ENCODE measurements around the gene NBAS.
"Not testable (repeated sequence)": the region's sequence is repeated elsewhere in the genome, so short reads cannot be mapped to it uniquely, and the experiment has no call there.

Gene NBAS

DNA sequence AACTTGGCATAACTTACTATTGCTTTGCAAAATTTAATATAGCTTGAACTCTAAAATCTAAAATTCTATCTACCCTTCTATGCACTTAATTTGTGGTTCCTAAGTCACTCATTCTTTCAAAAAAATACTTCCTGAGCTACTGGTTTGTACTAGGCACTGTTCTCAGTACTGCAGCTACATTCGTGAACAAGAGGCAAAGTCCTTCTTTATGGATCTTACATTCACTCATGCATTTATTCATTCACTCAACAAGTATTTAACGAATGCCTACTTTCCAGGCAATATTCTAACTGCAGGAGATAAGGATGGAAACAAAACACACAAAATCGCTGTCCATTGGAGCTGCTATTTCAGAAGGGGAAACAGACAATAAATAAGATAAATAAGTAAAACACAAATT, 104.8 kb downstream of the NBAS start:
- no peak for DNase-seq

DNA sequence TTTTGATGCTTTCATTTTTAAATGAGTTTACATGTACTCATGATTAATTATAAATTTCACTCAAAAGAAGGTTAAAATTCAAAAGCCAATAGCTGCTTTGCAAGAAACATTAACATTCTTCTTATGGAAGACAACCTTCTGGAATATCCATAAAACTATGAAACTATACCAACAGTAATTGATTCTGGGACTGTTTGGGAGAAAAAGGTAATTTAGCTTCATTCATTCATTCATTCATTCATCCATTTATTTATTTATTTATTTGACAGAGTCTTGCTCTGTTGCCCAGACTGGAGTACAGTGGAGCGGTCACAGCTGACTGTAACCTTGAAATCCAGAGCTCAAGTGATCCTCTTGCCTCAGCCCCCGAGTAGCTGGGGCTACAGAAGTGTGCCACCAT, 110.3 kb downstream of the NBAS start:
- no peak for DNase-seq

- DNase-seq, result no peak
Observed at GRCh38 chr2:15449556-15450236, 111.4 kb downstream of the NBAS start.

DNA sequence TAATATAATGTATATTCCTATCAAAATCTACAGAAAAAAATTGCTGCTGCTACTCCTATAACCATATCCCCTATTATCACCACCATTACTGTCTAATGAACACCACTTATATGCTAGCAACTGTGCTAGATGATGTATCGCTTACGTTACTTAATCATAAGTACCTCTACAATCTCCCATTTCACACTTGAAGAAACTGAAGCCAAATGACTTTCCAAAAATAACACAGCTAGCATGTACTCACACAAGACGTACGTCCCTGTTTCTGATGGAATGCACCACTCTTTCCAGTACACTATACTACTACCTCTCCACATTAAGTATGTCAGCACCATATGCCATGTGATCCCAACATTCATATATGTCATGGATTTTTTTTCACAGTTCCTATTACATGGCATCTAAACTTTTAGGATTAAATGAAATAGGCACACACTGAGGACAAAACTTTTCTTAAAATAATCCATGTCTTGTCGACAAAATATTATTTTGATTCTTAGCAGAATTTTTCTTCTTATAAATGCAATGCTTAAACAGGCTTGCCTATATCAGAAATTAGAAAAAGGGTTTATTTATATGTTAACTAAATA, 112.8 kb downstream of the NBAS start:
- no peak for DNase-seq

GRCh38 chr2:15447381-15447780, 113.8 kb downstream of the NBAS start:
- no peak for DNase-seq

DNA sequence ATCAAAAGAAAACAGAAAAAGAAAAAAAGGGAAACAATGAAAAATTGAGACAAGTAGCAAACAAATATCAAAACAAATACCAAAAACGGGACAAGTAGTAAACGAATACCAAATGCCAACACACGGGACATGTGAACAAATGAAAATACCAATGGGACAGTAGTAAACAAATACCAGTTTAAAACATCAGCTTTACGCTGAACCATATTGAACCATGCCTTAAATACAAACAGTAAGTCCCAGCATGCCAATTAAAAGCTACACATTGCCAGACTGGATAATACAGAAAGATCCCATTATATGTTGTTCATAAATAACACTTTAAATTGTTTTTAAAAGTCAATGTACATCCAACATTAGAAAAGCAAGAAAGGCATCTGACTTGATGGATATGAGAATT, 114.2 kb downstream of the NBAS start:
- no peak for DNase-seq

GRCh38 chr2:15445891-15446562, 115.1 kb downstream of the NBAS start:
- DNase-seq, result no peak

- not testable (repeated sequence) for DNase-seq
Observed at GRCh38 chr2:15439768-15440524, 121.2 kb downstream of the NBAS start.

GRCh38 chr2:15439366-15439765, 121.8 kb downstream of the NBAS start:
- not testable (repeated sequence) for DNase-seq

GRCh38 chr2:15436195-15436594, 124.9 kb downstream of the NBAS start:
- DNase-seq, result no peak

- no peak for DNase-seq
Observed at GRCh38 chr2:15435474-15435873, 125.7 kb downstream of the NBAS start.

DNA sequence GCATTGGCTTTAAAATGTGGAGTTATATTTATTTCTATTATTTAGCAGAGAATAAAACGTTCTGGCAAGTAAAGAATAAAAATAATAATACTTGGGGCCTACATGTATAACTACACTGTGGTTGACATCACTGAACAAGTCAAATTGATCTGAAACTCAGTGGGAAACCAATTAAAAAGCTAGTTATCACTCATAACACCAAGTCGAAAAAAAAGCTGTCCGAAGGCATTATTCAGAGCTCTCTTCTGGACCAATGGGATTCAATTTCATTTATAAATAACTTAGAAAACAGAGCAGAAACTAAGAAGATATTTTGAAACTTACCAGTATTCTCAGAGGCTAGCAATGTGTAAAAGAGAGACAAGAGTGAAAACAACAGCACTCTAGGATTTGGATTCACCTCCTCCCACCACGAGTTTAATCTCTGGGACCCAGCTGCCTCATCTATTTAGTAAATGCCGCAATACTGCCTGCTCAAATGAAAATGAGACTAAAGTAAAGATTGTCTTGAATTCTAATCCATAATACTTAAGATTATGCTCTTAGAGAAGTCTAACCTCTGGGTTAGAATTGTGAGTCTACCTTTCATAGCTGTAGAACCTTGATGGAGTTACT, 128.4 kb downstream of the NBAS start:
- no peak for DNase-seq

DNA sequence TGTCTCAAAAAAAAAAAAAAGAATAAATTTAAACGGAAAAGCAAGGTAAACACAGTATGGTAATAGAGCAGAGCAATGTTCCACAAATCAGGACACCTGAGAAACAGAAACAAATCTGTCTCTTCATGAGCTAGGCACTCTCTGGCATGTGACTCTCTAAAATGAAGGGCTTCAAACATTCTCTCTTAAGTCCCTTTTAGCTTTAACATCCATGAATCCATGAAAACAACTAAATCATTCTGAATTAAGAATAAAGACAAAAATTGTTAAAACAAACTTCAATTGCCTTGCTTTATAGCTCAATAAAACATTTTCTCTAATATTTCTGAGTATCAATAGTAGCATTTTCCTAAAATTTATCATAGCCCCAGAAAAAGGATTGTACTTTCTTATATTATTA, 132.1 kb downstream of the NBAS start:
- no peak for DNase-seq

- no peak for DNase-seq
Observed at GRCh38 chr2:15427987-15428386, 133.1 kb downstream of the NBAS start.

DNA sequence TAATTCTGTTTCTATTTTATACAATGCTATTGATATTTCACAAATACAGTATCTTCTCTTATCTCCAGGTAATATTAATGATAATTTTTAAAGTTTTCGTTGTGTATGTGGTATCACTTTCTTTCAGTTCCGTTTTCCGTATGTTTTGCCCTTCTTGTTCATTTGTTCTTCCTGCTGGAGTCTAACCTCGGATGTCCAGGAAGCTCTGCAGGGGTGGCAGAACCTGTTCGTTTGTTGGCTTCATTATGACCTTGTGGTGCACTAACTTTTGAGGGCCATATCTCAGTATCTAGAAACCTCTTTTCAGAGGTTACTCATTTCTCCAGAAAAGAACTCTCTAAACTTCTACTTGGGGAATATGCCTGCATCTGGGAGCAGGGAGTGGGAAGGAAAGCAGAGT, 134.5 kb downstream of the NBAS start:
- no peak for DNase-seq

DNA sequence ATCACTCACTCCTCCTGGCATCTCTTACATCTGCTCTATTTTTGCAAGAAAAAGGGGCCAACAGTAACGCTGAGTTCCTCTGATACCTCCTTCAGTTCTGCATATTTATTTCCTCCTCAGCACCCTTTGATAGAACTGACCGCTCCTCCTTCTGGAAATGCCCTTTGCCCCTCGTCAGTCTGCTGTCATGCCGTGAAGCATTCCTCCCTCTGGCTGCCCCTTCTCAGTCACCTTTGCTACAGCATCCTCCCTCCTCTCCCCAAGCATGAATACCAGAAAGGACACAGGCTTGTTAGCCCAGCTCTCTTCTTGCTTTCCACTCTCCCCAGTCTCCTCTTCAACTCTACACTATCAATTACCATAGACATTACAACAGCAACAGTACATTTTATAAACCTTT, 135.4 kb downstream of the NBAS start:
- DNase-seq, result no peak

- DNase-seq, result no peak
Observed at GRCh38 chr2:15421753-15422152, 139.4 kb downstream of the NBAS start.

DNA sequence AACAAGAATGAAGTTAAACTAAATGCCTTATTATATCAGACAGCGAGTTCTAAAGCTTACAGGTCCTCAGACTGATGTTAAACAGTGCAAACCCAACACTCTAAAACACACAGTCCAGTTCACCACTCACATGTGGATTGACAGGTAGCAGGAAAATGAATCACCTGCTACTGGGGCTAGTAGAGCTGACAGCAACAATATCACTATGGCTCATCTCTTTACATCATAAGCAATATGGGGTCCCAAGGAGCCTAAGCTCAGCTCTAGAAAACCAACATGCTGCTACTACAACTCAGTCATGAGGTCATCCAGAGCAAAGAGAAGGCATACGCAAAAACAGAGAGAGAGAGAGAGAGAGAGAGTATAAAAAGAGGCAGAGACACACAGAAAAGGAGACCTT, 145.4 kb downstream of the NBAS start:
- no peak for DNase-seq

GRCh38 chr2:15412779-15413178, 148.4 kb downstream of the NBAS start:
- DNase-seq, result no peak

GRCh38 chr2:15412309-15412708, 148.8 kb downstream of the NBAS start:
- DNase-seq, result no peak

- DNase-seq, result no peak
Observed at GRCh38 chr2:15410884-15411283, 150.2 kb downstream of the NBAS start.

- no peak for DNase-seq
Observed at GRCh38 chr2:15408759-15409158, 152.4 kb downstream of the NBAS start.

- DNase-seq, result no peak
Observed at GRCh38 chr2:15407666-15408065, 153.5 kb downstream of the NBAS start.

Measured in T1000 (cell line).